ENCODE data around the gene NEIL3.

DNA sequence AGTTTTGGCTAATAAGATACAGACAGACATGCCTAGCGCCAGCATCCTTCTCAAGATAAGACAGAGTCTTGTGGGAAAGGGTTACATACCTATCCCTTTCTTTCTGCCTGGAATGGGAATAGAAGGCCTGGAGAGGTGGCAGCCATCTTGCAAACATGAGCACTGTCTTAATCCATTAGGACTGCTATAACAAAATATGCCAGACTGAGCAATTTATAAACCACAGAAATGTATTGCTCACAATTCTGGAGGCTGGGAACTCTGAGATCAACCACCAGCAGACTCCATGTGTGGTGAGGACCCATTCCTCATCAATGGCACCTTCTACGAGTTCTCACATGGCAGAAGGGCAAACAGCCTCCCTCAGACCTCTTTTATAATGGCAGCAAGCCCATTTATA lies 26.5 kb upstream of the NEIL3 start:
- TF ChIP-seq POLR2AphosphoS5 (IDR thresholded peaks at IDR 0.05; ENCODE audit: borderline replicate concordance, low read depth, low read length) (no peak), EZH2 (IDR thresholded peaks at IDR 0.05) (no peak)

Data from SK-N-MC (cell line).